GM18511 (cell line): Measurements from ENCODE around the gene ZNF615.
A peak's percentile ranks its signal among the peaks of the same experiment; 100 is the strongest.
"Not testable (repeated sequence)": the region's sequence is repeated elsewhere in the genome, so short reads cannot be mapped to it uniquely, and the experiment has no call there.

Source experiments
- ATAC-seq: cut with Tn5 transposase; IDR thresholded peaks from one replicate; pipeline ENCODE4 v1.9.1; 2021; ENCODE audit warnings: mild to moderate bottlenecking, moderate library complexity; ENCODE audit not compliant: unreplicated experiment

ZNF615 gene

DNA sequence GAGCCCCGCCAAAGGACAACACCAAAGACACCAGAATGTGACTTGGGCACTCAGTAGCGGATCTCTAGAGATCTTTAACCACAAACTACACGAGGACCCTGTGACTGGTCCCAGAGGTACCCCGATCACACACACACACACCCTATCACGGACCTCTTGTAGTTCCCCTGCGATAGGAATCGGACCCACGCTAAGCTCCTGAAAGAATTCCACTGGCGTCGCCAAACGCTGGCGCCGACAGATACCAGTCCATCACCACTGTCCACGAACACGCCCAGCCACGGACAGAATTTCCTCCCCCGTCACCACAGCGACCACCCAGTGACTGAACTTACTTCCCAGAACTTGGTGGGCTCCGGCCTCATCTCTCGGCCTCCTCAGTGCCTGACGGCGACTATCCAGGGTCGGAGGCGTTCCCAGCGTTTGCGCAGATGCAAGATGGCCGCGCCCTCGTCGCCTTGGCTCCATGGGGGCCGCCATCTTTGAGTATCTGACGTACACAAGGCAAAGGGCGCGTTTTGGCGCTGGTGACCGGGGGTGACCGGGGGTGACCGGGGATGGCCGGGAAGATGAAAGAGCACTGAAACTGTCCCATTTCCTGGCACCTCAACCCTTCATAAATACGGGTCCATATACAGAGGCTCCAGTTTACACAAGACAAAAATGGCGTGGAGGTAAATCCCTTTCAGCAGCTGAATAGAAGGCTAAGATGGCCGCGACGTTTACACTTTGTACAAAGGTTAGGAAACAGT lies at the start of gene ZNF615:
Gene ZNF615, minus strand, starts transcription at position 406 of the 752 bp plus-strand sequence. CDS start 4,500 bp downstream, outside the sequence.
- peak; percentile 99 for ATAC-seq

- ATAC-seq = not testable (repeated sequence)
These were observed 48.5 kb upstream of the ZNF615 start for GRCh38 chr19:52056480-52056879.

DNA sequence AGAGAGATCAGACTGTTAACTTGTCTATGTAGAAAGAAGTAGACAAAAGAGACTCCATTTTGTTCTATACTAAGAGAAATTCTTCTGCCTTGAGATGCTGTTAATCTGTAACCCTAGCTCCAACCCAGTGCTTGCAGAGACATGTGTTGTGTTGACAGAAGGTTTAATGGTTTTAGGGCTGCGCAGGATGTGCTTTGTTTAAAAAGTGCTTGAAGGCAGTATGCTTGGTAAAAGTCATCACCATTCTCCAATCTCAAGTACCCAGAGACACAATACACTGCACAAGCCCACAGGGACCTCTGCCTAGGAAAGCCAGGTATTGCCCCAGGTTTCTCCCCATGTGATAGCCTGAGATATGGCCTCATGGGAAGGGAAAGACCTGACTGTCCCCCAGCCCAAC lies 43.7 kb upstream of the ZNF615 start:
- not testable (repeated sequence) for ATAC-seq

GRCh38 chr19:52048555-52049501 lies 40.8 kb upstream of the ZNF615 start, which contains the start of gene ZNF432:
Gene ZNF432 (minus strand): TSS chr19:52048838. CDS start chr19:52046868, 1,970 bp downstream.
- peak; percentile 96 for ATAC-seq

DNA sequence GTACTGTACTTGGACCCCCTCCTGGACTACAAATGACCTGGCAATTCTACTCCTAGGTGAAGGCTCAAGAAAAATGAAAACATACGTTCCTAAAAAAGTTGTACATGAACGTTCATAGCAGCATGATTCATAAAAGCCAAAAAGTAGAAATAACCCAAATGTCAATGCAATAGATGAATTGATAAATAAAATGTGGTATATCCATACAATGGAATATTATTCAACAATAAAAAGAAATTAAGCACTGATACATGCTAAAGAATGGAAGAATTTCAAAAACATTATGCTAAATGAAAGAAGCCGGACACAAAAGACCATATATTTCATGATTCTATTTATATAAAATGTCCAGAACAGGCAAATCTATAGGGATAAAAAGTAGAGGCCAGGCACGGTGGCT lies 31.2 kb upstream of the ZNF615 start:
- no peak for ATAC-seq

- ATAC-seq = no peak
These were observed 26.2 kb upstream of the ZNF615 start for GRCh38 chr19:52034051-52034728.

GRCh38 chr19:52028780-52029123 lies 20.7 kb upstream of the ZNF615 start:
- peak; percentile 40 for ATAC-seq

- ATAC-seq = peak; percentile 92
These were observed 20.2 kb upstream of the ZNF615 start, which contains the start of gene ZNF614 for GRCh38 chr19:52028027-52028779. Gene ZNF614 (minus strand): TSS chr19:52028379. CDS start chr19:52025745, 2,634 bp downstream.

GRCh38 chr19:52026255-52026990 lies 18.4 kb upstream of the ZNF615 start:
- not testable (repeated sequence) for ATAC-seq

DNA sequence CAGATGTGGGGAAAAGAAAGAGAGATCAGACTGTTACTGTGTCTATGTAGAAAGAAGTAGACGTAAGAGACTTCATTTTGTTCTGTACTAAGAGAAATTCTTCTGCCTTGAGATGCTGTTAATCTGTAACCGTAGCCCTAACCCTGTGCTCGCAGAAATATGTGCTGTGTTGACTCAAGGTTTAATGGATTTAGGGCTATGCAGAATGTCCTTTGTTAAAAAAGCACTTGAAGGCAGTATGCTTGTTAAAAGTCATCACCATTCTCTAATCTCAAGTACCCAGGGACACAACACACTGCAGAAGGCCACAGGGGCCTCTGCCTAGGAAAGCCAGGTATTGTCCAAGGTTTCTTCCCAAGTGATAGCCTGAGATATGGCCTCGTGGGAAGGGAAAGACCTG lies 16.5 kb upstream of the ZNF615 start:
- not testable (repeated sequence) for ATAC-seq

DNA sequence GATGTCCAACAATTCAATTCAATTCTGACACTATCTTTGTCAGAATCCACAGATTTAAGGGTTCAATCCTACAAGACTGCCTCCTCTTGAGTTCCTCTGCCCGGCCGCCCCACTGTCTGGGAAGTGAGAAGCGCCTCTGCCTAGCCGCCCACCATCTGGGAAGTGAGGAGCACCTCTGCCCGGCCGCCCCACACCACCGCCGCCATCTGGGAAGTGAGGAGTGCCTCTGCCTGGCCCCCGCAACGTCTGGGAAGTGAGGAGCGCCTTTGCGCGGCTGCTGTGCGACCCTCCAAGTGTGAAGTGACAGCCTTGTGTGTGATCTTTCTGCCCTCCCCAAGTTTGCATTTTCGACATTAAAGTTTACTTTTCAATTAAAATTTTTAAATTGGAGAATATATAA lies 14.2 kb upstream of the ZNF615 start:
- no peak for ATAC-seq

DNA sequence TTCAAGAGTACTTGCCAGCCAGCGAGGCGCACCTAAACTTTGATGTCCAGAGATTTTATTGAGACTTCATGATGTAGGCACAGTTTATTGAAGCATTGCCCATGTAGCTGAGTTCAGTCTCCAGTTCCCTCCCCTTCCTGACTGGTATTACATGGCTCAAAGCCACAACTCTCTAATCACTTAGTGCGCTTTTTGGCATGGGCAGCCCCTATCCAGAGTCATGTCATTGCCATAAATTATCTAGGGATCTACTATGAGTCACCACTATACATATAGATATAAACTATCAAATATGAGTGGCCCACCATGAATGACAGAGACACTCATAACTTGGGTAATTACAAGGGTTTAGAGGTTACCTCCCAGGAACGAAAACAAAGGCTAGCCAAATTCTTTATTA lies 12.5 kb upstream of the ZNF615 start:
- ATAC-seq = no peak

- no peak for ATAC-seq
These were observed 2.7 kb upstream of the ZNF615 start for GRCh38 chr19:52010674-52011073.

DNA sequence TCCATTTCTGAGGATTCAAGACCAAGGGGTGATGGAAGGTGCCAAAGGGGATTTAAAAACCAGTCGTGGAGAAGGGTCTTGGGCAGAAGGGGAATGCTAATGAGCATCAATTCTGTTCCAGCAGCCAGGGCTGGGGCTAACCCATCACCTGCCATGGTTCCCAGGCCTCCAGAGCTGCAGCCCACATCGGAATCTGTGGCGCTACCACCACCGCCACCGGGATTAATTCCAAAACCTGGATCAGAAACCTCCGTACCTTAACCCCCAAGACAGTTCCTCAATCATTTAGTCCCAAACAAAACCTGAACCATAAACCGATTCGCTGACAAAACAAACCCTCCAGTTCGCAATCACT lies 583 bp downstream of the ZNF615 start:
- no peak for ATAC-seq

GRCh38 chr19:51994048-51994644 lies 13.9 kb downstream of the ZNF615 start:
- ATAC-seq = no peak

GRCh38 chr19:51993422-51993821 lies 14.6 kb downstream of the ZNF615 start:
- no peak for ATAC-seq

GRCh38 chr19:51986309-51987291 lies 21.4 kb downstream of the ZNF615 start, which contains the start of gene ZNF350:
Gene ZNF350 (minus strand): TSS chr19:51986840. CDS start chr19:51974360, 12,480 bp downstream.
- peak; percentile 88 for ATAC-seq

GRCh38 chr19:51983361-51983760 lies 24.6 kb downstream of the ZNF615 start:
- ATAC-seq = no peak
